NCI-H1092 treated with DMSO at 0.1 percent for 48 hours (cell line): Measurements from ENCODE around the gene CSH2.
A peak's percentile ranks its signal among the peaks of the same experiment; 100 is the strongest.
"Not testable (repeated sequence)": the region's sequence is repeated elsewhere in the genome, so short reads cannot be mapped to it uniquely, and the experiment has no call there.

ENCODE experiments used
- DNase-seq: peaks from one replicate; lab custom pipeline; 2025; lab: John Stamatoyannopoulos, UW

Gene CSH2

DNA sequence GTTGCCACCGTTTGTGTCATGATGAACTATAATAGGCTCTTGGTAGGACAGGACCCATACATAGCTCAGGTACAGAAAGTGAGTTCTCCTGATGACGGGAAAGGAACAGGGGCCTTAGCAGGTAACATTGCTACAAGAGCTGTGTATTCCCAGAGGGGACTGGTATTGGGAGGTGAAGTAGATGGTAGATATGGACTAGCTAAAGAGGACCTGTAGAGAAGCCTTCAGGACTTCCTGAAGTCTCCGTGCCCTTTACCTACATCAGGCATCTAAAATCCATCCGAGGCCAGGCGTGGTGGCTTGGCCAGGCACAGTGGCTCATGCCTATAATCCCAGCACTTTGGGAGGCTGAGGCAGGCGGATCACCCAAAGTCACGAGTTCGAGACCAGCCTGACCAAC is 18.3 kb downstream of the CSH2 start:
- no peak for DNase-seq

DNA sequence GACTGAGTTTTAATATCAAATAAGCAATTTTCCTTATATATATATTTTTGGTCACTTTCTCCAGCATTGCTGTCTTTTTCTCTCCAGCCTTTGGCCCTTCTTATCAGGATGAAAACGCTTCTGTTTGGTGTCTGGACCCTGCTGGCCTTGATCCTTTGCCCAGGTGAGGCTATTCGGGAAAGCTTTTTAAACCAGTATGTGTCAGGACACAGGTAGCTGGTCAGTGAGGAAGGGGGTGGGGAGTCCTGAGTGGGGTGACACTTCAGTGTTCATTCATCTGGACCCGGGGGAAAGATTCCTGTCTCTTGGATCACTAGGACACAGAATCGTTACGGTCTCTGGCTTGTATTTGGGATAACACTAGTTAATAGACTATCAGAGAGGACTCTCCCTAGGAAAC is 18.8 kb downstream of the CSH2 start:
- DNase-seq: no peak

DNA sequence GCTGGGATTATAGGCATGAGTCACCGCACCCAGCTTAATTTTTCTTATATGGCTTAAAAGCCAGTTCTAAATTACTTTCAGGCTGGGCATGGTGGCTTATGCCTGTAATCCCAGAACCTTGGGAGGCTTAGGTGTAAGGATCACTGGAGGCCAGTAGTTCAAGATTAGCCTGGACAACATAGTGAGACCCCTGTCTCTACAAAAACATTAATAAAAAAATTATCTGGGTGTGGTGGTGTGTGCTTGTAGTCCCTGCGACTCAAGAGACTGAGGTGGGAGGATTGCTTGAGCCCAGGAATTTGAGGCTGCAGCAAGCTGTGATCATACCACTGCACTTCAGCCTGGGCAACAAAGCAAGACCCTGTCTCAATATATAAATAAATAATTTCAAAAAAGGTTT is 20.2 kb downstream of the CSH2 start:
- DNase-seq: no peak

DNA sequence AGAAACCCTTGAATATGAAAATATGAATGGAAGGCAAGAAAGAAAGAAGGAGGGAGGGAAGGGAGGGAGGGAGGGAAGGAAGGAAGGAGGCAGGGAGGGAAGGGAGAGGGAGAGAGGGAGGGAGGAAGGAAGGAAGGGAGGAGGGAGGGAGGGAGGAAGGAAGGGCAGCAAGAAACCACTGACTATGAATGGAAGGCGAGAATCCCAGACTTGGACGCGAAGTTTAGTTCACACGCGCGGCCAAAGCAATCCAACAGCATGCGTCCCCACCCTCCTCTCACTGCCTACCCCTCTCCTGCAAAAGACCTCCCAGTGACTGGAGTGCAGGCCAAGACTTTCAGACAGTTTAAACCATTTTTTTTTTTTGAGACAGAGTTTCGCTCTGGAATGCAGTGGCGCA is 23.1 kb downstream of the CSH2 start:
- DNase-seq: no peak

DNA sequence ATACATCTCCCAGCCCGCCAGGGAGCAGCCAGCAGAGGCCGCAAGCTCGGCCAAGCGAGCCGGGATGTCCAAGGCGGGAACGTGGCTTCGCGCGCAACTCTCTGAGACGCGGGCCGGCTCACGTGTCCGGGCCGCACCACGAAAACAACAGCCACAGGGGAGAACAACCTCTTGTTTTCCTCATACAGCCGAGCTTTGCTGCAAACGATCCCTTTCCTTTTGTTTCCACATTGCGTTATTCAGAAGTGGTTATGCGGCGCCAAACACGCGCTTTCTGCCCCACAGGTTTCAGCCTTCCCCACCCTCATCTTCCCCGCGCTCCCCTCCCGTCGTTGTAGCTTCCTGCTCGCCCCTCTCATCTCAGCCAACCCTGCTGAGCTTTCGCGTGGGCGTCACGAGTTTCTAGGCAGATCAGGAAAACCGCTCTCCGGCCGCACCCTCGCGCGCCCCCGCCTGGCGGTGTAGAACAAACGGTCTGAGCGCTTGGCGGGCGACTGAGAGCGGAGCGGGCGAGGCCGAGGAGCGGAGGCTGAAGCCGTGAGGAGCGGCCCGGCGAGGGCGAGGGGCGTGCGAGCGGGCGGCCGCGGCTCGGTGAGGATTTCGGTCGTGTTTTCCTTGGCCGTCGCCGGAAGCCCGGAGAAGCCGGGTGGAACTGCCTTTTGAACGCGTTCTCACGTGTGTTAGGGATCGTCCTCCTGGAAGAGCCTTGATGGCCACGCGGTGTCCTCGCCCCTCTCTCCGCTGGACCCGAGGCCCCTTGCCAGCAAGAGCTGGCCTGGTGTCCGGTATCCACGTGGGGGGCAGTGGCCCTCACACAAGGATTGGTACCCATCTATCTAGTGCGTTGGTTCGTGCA is 24.4 kb downstream of the CSH2 start:
- DNase-seq: no peak

DNA sequence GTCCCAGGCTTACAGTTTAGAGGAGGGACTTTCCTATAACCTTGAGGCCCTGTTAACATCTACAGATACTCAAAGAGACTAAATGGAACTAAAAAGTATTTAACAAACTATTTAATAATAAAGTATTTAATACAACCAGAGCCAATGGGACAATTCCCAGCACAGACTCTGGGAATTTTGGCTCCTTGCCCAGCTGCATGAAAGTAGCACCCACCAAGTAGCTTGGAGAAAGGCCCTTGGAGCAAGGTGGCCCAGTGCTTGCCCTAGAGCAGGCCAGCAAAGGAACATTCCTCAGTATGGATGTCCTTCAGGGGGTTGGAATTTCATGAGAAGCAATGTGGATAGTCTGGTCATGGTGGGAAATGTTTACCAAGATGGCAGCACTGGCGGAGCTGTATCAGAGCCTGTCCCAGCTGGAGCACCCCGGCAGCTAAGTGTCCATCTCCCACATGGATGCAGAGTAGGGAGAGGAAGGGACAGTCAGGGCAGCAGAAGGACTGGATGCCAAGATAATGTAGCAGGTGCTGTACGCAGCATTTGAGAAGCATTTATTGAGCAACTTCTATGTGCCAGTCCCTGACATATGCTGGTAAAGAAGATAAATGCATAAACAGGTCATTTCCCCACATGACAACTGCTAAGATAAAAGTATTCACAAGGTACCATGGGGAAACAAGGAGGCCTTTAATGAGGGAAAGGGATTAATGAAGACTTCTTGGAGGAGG is 25.8 kb downstream of the CSH2 start:
- DNase-seq: no peak

DNA sequence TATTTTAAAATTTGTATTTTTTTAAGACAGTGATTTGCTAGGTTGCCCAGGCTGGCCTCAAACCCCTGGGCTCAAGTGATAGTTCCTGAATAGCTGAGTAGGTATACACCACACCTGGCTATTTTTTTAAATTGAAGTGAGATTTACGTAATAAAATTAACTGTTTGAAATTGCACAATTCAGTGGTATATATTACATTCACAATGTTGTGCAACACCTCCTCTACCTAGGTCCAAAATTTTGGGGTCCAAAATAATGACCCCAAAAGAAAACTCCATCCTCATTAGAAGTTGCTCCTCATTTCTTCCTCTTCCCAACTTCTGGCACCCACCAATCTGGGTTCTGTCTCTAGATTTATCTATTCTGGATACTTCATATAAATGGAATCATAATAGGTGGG is 28.0 kb downstream of the CSH2 start:
- no peak for DNase-seq

DNA sequence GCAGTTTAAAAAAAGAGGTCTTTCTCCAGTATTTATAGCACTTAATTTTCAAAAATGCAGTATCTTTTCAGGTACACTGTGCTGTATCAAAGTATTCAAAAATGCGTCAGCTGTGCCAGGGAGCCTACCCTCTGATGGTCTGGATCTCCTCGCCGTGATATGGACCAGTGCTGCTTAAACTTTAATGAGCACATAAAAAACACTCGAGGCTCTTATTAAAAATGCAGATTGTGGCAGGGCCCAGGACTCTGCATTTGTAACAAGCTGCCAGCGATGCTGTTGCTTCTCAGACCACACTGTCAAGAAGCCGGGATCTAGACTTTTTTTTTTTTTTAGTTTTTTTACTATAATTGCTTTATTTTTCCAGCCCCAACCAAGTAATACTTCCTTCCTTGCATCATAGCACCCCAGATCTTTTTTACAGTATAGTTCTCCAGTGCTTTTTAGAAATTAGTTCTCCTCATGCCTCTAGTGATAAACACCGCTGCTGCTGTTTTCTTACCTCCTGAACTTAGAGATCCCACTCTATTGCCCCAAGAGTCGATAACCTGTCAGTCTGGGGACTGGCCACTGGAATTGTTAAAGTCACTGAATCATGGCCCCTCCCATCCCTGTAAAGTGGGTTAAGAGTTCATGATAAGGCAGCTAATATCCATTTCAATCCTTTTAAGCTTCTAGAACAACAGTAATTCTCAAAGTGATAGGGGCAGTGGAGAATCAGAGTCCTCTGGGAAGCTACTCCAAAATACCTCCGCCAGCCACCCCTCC is 29.4 kb downstream of the CSH2 start:
- DNase-seq: no peak

DNA sequence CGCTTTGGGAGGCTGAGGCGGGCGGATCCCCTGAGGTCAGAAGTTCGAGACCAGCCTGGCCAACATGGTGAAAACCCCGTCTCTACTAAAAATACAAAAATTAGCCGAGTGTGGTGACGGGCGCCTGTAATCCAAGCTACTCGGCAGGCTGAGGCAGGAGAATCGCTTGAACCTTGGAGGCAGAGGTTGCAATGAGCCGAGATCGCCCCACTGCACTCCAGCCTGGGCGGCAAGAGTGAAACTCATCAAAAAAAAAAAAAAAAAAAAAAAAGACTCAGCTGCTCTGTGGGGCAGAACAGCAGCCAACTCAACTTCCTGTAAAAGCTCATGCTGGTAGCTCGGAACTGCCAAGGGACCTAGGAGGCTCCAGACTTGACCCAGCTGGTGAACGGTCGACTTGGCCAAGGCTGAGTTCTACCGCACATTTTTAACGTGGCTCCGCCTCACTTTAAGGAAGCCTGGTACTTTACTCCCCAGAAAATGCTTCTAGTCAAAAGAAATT is 30.0 kb downstream of the CSH2 start:
- DNase-seq: not testable (repeated sequence)

DNA sequence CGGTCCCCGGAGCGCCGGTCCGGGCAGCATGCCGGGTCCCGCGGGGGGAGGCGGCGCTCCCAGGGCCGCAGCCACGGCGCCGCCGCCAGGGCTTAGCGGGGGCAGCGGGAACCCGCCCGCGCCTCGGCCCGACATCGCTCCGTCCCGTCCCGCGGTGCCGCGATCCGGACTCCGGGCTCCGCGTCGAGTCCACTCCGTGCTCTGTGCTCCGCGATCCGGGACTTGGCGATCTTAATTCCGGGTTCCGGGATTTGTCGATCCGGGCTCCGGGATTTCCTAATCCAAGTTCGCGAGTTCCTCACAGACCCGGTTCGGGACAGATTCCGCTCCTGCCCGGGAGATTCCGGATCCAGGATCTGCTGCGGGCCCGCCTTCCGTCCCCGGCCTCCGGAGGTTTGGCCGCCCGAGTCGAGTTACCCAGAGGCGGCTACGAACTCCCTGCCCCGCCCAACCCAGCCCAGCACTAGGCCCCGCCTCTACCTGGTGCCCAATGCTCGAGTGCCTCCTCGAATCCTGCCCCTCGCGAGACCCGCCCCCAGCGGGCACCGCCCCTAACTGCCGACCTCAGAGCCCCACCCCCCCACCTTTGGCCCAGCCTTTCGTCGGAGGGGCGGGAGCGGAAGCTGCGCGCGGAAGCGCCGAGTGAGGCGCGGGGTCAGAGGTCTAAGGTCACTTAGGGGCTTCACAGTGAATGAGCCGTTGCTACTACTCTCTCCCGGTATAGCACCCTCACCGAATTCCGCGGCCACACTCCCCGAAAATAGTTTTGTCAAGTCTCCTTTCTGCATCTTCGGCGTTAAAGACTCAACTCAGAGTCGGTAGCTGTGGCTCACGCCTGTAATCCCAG is 30.7 kb downstream of the CSH2 start, which contains the start of gene SMARCD2:
Gene SMARCD2 (minus strand): TSS at position 146 of the 847 bp plus-strand sequence. CDS start 11 bp downstream, at position 135.
- peak; percentile 93 for DNase-seq

DNA sequence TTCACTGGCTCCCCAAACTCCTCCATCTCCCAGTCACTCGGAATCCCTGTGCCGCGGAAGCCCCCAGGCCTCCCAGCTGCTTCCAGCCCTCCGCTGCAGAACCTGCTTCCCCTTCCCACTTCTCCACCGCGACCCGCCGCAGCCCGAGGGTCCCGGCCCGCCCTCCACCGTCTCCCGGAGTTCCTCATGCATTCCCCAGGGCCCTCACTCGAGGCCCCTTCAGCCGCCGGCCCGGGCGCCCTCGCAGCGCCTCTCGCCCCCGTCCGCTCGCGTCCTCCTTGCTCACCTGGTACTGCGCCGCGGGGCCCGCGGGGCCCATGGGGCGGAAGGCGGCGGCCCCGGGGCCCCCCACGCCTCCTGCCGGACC is 31.3 kb downstream of the CSH2 start:
- no peak for DNase-seq

DNA sequence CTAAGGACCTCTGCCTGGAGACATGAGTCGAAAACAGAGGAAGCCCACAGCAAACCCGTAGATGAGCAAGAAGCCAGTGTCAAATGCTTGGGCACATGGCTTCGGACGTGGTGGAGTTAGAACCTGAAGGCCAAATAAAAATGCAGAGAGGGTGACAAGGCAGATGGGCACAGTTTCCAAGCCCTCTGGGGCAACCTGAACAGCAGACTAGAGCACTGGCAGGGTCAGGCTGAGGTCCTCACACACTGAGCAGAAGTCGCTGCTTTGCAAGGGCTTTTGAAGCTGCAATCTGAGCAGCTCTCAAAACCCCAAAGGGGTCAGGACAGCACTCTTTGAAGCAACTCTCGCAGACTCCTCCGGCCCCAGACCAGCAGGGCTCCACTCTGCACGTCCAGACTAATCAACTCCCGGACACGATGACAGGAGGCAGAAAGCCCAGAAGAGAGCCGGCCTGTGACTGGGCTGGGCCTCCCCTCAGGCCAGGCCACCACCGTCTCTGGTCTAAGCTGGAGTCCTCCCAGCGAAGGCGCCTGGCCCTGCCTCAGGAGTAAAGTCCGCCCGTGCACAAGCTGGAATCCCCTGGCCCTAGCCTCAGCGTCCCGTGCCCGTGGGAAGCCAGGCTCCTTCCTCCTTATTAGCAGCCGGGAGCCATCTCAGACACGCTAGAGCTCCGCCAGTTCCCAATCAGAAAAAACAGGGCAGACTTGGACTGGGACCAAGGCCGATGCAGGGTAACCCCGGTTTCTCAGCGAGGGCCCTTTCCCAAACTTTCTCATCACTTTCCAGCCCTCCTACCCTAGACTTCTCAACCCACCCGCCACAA is 31.9 kb downstream of the CSH2 start:
- peak; percentile 26 for DNase-seq

DNA sequence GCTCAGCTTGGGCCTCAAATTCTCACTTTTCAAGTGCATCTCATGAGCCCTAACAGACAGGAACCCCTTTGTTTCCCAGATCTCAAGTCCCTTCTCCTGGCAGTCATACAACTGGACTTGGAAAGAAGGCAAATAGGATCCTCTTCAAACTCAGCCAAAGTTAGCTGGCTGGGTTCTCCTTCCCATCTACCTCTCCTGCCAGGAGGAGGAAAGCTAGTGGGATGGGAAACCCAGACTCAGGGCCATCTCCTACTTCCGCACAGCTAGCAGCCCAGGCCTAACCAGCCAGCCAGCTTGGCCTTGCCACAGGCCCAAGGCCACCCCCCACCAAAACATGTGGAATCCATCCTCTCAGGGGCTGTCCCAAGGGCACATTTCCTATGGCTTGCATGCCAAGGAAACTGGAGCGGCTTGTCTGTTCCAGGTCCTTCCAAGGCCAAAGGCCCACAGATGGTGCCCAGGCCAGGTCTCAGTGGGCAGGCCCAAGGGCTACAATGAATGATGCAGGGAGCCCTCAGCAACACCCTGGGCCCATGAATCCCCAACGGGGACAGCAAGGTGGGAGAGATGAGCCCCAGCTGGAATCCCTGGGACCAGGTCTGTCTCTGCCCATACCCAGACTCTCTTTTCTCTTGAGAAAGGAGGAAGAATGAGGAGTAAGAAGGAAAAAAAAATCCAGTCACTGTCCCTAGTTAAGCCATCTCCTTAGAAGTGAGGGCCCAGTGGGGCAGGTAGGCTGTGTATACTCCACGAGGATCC is 32.7 kb downstream of the CSH2 start:
- no peak for DNase-seq

DNA sequence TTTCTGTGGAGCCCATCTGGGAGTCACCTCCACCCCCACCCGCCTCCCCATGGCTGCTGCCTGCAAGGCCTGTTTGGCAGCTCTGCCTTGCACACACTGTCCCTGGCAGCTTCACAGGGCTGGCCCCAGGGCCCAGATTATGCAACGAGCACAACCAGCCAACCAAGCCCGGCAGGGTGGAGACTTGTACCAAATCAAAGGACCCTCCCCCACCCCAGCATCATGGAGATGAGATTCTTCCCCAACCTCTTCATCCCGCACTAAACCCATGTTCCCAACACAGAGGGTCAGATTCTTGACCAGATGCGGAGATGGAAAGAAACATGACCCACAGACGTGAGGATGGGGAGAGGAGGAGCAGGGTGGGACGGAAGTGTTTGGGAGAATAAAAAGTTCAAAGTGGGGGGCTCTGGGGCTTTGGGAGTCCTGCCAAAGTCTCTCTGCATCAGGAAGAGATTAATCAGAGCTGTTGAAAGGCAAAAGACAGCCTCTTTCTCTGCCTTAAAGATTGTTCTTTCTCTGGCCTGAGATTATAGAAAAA is 34.8 kb downstream of the CSH2 start:
- no peak for DNase-seq

DNA sequence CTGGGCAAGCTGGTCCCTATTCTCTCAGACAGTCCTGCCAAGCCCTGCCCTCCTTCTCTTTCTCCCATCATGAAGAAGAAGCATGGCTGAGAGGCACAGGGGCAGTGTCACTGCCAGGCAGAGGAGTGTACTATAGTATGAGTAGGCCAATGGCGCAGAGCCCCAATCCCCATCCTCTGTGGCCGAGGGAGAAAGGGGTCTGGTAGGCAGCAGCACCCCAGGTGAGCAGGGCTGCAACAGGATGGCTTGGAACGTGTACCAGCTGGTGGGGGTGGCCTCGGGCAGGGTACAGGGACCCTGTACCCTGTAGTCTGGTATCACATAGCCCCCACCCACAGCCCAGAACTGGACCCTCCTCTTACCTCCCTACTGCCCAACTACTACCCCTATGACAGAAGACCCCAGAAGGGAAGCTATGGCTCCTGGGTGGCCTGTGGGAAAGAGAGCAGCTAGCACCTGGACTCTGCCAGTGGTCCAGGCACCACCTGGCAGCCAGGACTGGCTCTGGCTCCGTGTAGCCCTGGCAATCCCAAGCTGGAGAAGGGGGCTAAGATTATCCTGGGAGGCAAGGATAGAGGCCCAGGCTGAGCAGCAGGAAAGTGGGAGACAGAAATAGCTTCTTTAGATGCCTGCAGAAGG is 35.4 kb downstream of the CSH2 start:
- no peak for DNase-seq

DNA sequence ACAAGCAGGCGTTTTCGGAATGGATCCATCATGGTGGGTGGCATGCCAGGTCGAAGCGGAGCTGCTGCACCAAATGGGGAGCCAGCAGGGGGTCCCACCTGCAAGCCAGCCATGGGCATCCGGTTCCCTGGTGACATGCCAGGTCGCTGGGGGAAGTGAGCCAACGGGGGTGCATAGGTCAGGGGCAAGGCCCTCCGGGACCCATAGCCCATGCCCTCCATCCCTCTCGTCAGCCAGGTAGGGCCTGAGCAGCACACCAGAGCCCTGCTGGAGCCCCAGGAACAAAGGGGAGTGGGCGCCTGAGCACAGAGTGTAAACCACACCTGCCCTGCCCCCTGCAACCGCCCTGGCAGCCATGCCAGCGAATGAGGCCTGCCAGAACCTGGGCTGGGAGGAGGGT is 36.0 kb downstream of the CSH2 start:
- DNase-seq: no peak

DNA sequence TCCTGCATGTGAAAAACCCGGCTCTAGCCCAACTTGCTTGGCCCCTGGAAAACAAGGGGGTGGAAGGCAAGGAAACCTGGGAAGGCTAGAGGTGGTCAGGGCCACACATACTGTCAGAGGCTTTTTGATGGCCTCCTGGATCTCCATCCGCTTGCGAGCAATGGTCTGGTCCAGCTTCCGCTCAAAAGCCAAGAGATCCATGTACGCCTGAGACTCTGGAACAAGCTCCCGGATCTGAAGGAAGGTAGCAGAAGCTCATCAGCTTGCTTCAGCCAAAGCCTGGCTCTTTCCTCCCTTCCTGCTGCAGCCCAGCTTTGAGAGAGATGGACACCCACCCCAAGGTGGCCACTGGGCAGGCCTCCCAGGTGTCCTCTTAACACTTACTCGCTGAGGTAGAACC is 36.7 kb downstream of the CSH2 start:
- DNase-seq: no peak

DNA sequence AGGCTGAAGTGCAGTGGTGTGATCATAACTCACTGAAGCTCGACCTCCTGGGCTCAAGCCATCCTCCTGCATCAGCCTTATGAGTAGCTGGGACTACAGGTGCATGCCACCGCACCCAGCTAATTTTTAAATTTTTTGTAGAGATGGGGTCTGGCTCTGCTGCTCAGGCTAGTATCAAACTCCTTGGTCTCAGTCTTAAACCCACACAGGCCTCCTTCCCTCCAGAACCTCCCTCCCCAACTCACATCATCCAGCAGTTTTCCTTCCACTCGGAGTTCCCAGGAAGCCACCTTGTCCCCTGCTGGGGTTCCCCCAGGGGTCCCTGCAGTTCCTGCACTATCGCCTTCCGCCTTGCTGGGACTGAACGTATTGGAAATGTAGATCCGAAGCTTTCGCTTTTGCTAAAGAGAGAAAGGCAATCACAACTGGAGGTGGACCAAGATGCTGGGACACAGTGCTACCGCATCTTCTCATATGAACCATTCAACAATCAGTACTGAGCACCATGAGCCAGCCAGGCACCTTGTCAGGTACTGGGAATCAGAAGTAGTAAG is 38.2 kb downstream of the CSH2 start:
- DNase-seq: no peak
